Activated naive CD4-positive, alpha-beta T cell treated with anti-CD3 and anti-CD28 coated beads, Interleukin-2, amount 50 U/mL, for 16 hours (primary cell): ENCODE data around the gene BAHCC1.
A peak's percentile ranks its signal among the peaks of the same experiment; 100 is the strongest.

ENCODE experiments used
- DNase-seq: peaks from one replicate; pipeline ENCODE4 v3.0.0-alpha.2; 2020

BAHCC1 gene

DNA sequence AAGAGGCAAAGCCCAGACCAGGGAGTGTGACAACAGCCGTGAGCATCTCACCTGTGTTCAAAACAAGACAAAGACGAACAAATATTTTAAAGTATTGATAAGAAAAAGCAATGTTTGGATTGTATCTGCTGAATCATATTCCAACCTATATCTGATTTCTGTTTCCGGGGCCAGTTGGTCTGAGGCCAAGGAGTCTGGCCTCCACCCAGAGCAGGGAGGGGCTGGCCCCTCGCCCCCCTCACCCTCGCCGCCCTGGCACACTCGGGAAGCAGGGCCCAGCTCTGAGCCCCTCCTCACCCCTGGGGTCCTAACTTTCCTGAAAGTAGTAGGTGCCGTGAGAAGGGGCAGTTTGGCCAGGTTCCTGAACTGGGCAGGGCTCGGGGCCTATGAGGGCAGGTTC, 69.3 kb downstream of the BAHCC1 start:
- no peak for DNase-seq

DNA sequence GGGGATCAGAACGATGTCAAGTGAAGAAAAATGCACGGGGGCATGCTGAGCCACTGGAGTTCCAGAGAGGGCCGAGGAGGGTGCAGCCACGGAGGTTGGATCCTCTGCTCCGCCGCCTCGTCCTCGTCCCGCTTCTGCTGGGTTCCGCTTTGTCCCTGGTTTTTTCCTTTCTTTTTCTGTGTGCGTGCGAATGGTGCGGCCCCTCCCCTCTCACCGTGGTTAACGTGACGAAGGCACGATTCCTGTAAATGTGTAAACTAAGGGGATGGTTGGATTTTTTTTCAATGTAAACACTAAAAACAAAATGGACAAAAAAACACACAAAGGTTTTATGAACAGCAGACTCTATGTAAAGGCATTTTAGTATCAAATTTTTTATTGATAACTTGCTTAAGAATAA, 70.7 kb downstream of the BAHCC1 start:
- no peak for DNase-seq

DNA sequence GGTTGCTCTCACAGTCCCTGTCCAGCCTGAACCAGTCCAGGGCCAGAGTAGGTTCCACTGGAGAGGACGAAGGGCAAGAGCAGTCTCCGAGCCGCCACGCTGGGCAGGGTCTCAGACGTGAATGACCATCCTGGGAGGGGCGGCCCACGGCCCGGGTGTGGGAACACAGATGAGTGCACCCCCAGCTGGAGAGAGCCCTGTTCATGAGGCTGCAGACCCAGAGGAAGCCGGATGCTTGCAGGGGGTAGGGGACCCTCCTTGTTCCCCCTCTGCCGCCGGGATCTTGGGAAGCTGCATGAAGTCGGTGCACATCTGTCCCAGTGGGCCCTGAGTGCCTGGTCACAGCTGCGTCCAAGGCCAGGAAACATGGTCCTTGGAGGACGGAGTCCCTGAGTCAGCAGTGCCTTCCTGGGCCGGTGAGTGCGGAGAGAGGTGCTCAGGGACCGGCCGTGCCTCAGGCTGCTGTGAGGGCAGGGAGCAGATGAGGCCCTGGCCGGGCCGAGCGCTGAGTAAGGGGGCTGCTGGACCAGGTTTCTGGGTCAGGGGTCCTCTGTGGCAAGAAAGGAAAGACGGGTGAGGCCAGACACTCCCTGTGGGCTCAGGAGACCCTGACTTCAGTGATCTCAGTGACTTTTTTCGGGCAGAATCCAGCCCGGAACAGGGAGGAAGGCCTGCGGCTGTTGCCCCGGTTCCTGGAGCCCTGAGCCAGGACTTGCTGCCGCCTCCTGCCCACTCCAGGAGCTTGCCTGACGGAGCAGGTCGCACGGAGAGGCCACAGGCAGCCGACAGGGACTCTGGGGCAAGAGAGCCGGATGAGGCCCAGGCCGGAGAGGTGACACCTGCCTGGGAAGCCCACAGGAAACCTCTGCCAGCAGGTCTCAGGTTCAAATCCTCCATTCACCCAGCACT, 71.6 kb downstream of the BAHCC1 start:
- DNase-seq: no peak

DNA sequence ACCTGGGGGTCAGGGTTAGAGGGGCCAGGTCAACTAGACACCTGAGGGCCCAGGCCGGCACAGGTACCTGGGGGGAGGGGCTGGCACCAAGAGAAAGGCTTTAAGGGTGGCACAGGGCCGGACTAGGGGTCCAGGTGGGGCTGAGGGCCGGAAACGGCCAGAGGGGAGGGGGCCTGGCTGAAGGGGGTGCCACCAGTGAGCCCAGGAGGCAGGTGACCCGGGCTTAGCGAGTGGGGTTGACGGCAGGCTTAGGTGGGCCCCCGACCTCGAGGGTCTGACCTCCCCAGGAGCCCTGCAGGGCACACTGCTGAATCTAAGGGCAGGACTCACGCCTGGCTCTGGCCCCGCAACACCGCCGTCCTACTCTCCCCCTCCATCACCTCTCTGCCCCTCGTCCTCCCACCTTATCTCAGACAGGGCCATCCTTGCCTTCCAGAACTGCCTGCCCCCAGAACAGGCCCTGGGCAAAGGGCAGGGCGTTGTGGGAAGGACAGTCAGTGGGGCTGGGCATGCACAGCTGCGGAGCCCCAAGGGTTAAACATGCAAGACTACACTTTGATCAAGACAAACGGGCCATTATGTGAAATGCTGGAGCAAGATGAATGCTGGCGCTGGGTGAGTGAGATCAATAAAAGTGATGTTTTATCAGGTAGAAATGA, 73.0 kb downstream of the BAHCC1 start:
- DNase-seq: no peak

DNA sequence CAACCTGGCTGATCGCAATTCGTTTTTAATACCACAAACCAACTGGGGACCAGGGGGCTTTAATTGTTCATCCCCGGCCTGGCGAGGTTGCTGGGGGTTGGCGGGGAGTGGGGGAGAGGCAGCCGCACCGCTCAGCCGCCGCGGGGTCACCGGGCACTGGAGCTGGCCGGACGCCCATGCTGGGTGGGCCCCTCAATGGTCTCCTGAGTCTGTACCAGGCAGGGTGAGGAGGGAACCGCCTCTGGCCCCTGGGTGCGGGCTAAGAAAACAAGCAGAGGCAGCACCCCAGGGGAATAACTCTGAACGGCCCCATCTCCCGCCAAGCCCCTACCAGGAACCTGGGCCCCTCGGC, 73.5 kb downstream of the BAHCC1 start:
- no peak for DNase-seq

DNA sequence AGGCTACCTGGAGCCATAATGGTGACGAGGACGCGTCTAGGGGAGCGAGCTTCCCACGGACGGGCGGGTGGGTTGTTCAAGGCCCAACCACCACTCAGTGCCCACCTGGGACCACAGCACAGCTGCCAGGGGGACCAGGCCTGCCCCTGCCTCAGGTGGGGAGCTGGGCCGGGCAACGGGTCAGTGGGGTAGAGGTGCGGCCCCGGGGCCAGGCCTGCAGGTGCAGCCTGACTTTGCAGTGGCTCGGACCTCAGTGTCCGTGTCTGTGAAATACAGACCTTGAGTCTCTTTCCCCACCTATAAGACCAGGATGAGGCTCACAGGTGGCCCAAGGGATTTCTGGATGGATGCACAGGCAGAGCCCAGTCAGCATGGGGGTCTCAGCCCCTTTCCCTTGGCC, 74.0 kb downstream of the BAHCC1 start:
- DNase-seq: no peak

DNA sequence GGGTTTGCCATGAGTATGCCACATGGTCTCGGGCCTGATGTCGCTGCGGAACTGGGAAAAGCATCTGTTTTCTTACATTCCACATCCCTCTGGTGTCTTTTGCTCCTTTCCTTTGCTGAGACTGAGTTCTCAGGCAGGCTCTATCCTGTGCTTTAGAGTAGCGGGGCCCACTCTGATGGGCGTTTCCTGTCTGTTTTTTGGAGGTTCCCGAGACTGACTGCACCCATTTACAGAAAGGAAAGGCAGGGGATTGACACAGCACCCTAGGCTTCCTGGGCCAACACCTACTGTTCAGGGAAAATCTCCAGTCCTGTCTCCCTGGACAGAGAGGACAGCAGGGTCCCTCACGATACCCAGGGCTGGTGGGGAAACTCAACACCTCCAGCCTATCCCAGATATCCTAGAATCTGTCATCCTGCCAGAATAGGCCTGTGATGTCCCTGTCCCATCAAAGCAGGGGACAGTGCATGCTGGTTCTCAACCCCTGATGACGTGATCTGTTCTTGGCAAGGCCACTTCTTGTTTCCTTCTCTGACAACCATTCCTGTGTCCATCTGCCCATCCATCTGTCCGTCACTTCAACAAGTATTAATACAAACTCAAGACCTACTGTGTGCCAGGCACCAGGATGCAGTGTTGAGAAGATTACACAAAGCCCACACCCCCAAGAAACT, 75.2 kb downstream of the BAHCC1 start:
- DNase-seq: no peak

DNA sequence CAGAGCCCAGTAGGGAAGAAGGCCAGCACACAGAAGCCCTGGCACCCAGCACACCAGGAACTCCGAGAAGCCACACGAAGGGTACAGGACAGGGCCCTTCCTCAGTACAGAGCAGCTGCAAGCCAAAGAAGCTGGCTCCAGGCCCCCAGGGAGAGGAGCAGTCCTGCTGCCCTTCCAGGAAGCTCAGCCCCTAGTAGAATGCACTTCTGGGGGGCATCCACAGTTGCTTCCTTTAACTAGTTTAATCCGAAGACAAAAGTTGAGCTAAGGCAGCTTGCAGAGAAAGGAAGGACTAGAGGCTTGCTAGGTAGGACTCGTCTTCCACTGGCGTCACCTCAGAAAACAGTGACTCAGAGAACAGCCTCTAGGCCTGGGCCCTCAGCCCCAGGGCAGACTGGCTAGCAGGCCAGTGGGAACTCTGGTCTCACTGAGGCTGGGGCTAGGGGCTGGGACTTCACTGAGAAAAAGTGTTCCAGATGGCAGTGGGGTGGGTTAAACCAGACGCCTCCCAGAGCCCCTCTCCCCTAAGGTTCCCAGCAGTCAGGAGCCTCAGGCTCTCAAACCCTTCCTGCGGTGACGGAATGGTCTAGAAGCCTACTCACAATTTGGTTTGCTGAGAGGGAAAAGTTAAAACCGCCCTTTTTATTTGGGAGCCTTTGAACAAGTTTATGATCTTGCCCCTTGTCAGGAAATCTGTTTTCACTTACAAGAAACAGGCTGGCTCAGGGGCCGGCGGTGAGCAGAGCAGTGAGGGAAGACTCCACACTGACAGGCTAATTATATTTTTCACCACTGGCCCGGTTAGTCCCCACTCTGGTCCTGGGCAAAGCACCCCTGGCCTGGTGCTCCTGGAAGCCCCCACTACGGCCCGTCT, 75.9 kb downstream of the BAHCC1 start:
- DNase-seq: no peak

DNA sequence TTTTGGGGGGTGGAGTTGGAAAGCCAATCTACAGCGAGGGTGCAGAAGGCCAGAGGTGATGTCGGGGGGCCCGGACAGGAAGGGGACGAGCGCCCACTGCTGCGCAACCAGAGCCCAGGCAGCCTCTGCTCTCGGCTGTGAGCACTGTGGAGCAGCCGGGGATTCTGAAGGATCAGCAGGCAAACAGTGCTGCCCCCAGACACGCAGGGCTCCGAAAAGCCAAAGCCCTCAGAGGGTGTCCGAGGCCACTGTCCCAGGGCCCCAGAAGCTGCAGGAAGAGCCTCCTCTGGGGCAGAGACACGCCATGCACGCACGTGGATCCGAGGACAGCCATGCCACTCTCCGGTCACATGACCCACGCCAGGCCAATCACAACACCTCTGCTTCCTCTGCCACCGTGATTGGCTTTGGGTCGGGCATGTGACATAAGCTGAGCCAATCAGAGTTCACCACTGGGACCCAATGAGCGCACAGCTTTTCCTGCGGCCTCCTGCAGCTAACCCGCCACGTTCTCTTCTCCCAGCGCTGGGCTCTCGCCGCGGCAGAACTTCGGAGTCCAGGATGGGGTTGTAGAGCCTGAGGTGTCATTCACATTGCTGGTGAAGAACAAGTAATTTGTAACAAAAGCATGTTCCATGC, 76.7 kb downstream of the BAHCC1 start:
- DNase-seq: no peak

DNA sequence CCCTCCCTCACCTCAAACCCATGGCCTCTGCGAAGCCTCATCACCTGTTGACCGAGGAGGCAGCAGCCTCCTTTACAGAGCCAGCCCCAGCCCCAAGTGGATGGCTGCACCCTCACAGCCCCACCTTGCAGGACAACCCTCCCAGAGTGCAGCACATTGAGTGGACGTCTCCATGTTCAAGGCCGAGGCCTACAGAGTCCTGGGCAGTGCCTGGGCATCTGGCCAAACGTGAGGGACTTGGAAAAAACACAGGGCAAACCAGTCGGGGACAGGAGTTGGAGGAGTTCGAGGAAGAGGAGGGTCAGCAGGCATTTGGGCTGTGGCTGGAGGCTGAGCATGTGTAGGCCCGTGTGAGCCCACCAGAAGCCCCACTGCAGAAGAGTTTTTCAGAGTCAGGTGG, 77.8 kb downstream of the BAHCC1 start:
- no peak for DNase-seq

DNA sequence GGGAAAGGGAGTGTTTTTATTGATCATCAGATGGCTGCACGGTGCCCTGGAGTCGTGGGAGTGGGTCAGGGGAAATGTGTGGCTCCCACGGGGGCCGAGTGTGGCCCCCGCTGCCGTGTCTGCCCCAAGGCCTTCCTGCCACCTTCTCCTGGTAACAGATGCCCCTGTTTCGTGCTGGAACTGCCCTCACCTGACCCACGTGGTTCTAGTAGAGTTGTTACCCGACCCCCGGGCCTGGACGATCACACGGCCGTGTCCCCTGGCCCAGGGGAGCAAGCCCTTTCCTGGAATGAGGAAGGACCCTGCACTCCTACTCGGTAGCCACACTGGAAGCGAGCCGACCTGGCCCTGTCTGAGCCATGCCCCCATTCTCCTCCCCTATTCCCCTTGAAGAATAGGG, 79.7 kb downstream of the BAHCC1 start:
- DNase-seq: no peak

DNA sequence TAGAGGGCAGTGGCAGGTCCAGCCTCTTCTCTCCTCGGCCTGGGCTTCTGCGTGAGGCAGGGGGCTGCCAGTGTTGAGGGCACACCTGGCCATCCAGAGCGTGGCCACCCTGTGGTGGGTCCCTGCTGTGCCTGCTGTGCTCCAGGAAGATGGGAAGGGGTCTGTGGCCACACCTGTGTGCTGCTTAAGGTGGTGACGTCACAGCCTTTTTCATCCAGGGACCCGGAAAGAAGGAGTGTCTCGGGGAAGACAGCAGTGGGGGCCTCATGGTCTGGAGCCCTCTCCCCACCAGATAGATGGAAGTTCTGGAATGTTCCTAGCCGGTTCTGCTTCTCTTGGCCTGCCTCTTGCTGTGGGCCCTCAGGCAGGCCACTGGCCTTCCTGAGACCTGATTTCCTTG, 80.8 kb downstream of the BAHCC1 start:
- no peak for DNase-seq

DNA sequence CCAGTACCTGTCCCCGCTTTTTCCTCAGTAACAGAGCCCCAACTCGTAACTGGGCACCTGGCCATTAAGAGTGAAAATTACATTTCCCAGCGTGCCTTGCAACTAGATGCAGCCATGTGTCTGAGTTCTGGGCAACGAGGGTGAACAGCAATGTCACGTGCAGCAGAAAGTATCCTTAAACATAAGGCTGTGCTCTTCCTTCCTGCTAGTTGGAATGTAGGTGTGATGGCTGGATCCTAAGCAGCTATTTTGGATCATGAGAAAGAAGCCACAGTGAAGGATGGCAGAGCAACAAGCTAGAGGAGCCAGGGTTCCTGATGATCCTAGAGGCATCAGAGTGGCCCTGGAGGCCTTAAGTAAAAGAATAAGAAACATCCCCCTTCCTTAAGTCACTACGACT, 81.4 kb downstream of the BAHCC1 start:
- DNase-seq: no peak

DNA sequence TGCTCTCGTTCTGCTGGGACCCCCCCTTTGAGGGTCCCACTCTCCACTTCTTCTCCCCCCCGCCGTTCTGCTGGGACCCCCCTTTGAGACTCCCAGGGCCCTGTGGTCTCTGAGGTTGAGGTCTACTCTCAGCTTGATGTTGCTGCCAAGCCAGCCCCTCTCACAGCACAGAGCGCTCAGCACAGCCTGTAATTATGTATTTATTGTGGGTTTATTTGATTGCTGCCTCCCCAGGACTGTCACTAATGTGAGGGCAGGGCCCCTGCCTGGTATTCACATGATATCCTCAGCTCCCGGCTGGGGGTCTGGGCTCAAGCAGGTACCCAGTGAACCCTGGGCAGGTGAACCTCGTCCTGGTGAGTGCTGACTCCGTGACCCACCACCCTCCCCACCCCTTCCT, 81.9 kb downstream of the BAHCC1 start:
- no peak for DNase-seq

DNA sequence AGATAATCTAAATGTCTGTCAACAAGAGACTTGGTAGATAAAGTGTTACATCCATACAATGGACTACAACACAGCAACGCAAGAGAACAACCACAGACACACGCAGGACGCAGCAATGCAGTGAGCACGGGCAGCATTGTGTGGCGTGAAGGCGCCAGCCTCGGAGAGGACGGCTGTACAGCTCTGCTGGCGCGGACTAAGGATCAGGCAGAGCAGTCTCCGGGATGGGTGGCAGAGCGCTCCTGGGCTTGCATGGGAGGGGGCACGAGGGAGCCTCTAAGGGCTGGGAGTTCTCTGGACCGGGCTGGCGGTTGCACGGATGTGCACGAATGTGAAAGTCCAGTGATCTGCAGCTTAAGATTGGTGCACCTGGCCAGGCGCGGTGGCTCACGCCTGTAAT, 82.9 kb downstream of the BAHCC1 start:
- no peak for DNase-seq

DNA sequence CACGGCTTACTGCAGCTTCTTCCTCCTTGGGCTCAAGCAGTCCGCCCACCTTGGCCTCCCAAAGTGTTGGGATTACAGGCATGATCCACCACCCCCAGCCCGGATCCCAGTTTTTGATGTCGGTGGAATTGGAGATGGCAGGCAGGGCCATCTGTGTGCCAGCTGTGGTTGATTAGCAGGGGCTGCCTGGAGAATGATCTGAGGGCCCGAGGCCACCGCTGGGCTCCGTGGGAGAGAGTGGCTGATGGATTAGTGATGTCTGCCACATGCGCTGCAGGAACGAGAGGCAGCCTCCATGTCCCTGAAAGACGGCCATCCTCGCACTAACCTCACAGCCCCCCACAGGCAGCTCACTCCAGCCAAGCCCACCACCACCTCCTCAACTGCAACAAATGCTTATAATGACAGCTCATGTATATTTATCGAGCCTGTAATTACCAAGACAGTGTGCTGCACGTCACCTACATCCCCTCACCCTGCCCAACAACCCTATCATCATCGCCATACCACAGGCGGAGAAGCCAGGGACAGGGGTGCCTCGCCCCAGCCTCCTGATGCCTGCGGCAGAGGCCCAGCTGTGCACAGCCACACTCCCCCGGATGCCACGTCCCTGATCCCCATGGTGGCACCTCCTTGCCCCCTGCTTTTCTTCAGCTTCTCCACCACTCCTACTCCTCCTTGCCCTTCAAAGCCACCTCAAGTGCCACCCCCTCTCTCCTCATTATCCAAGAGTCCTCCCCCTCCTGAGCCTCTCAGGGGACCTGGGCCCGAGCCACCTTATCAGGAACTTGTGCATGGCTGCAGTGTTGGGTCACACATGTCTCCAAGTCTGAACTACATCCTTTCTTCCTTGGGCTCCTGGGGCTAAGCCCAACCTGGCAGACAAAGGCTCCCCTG, 84.2 kb downstream of the BAHCC1 start:
- no peak for DNase-seq

DNA sequence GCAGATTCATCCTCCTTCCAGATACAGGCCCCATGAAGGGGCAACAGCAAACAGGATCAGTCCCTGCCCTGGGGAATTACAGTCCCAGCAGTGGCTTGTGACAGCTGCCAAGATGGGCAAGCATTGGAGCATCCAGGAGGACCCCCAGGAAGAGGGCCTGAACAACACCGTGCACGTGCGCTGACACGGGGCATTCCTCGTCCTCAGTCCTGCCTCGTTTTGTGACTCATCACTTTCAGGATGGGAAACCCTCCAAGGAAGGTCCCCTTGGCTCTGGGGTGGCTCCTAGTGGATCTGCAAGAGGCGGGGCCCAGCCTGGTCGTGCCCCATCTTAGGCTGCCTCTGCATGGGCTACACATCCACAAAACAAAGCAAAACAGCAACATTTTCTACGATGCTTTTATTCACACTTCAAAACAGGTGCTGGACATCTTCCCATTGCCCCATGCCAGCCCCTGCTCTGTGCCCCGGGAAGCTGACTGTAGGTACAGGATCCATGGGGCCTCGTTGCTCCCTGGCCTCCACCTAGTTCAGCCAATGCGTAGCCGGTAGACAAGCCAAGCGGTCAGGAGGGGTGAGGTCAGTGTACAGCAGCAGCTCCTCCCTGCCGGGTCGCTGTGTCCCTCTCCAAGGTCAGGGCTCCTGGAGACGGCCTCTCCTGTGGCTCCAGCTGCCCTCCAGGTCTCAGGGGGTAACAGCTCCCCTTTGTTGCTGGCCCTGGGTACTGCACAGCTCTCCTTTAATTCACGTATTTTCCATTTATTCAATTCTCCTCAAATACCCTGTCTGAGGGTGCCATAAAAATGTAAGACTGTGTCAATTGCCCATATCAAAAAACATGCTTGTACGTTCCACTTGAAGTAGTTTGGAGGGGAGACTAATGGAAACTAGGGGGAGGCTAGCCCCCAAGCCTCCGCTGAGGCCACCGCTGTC, 85.1 kb downstream of the BAHCC1 start:
- no peak for DNase-seq

DNA sequence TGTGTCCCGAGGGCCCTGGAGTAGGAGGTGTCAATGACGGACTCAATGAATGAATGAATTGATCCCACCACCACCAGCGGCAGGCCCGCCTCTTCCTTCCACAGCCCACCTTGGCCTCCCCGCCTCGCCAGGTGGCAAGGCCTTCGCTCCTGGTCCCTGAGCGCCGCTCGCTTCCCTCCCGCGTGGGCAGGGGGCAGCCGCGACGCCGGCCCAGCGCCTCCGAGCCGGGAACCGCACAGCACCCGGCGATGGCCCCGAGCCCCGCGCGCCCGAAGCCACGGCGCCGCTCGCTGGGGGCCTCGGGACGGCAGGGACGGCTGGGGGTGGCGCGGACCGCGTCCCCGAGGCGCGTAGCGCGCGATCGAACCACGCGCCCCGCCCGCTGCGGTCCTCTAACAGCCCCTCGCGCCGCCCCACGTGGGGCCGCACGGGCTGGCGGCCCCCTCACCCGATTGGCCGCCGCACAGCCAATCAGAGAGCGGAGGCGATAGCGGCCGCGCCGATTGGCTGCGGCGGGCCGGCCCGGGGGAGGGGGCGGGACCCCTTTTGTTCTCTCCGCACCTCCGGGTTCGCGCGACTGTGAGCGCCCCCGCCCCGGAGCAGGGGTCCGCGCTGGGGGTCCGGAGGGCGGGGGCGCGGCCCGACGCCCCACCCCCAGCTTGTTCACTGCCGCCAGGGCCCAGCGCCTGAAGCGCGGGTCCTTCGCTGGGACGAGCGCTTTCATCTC, 86.0 kb downstream of the BAHCC1 start:
- peak; percentile 68 for DNase-seq

DNA sequence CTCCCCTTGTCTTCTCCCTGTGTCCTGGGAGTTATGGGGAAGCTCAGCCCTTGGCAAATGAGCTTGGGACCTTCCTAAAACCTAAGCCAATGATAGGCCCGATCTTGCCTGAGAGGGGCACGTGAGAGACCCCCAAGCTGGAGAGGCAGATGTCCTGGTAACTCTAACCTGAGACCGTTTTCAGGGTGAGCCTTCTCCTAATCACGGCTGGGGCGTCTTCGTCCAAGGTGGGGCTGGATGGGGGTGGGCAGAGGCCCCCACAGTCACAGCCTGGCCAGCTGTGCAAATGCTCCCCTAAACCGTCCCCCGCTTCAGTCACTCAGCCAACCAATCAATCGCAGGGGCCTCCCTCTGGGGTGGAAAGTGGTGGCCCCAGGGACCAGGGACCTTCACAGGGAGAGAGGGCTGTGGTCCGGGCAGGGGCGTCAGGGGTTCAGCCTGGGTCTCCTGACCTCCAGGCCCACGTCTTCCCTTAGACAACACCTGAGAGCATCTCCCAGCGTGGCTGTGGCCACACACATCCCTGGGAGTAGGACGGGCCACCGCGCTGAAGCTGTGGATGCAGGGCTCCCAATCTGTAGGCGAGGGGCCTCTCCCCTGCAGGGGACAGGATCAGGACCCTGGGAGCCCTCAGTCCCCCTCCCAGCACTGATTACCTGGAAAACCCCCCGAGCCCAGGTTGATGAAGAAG, 86.7 kb downstream of the BAHCC1 start:
- no peak for DNase-seq
